HEK293 (cell line): ENCODE measurements around the gene TMEM92.

Experiments used
- CTCF ChIA-PET: fragments of 350-600 bp; formaldehyde crosslinking; extraction: SDS; loops from one replicate; lab custom pipeline; 2021; ENCODE audit warnings: antibody characterized with exemption; lab: Yijun Ruan, JAX
- POLR2A ChIA-PET: fragments of 300-600 bp; formaldehyde crosslinking; extraction: SDS; loops from one replicate; lab custom pipeline; 2020; ENCODE audit warnings: antibody characterized with exemption, inconsistent platforms; lab: Yijun Ruan, JAX
- H3K27ac ChIP-seq: fragments of 200-500 bp; sonication (Bioruptor generic); 2 replicates; pipeline ENCODE4 v1.5.1; 2014; ENCODE audit warnings: low read depth, low read length, control low read depth, inconsistent platforms; ENCODE audit errors: extremely low read depth
- H3K36me3 ChIP-seq, 2 experiments: fragments of 200-500 bp in 1 of 2; sonication (Bioruptor generic) in 1 of 2; 1 replicate in 1 of 2; 2 replicates in 1 of 2; pipeline ENCODE4 v1.5.1; 2014 to 2017; ENCODE audit warnings: inconsistent platforms in 2 of 2, low read length in 2 of 2; ENCODE audit not compliant: control insufficient read depth in 2 of 2, insufficient read depth in 1 of 2
- H3K4me1 ChIP-seq: fragments of 200-500 bp; sonication (Bioruptor generic); 2 replicates; pipeline ENCODE4 v1.5.1; 2014; ENCODE audit warnings: mild to moderate bottlenecking, low read length, inconsistent platforms; ENCODE audit not compliant: control insufficient read depth, insufficient read depth
- H3K4me3 ChIP-seq: 2 replicates; pipeline ENCODE4 v1.5.1; 2011; ENCODE audit warnings: low read depth, mild to moderate bottlenecking, control low read depth, low read length, moderate library complexity
- H3K9me3 ChIP-seq: fragments of 200-500 bp; sonication (Bioruptor generic); 2 replicates; pipeline ENCODE4 v1.5.1; 2014; ENCODE audit warnings: low read depth, low read length, inconsistent platforms; ENCODE audit not compliant: control insufficient read depth, insufficient read depth
- ATF2 ChIP-seq: fragments of 450-650 bp; formaldehyde crosslinking; IDR thresholded peaks from 2 replicates; pipeline ENCODE4 v1.5.1; 2016; ENCODE audit warnings: missing biosample characterization, missing genetic modification characterization, low read depth
- GLIS2 ChIP-seq: fragments of 450-650 bp; formaldehyde crosslinking; IDR thresholded peaks from 2 replicates; pipeline ENCODE4 v1.5.1; 2016; ENCODE audit warnings: missing biosample characterization, missing genetic modification characterization
- KLF1 ChIP-seq: fragments of 450-650 bp; formaldehyde crosslinking; IDR thresholded peaks from 2 replicates; pipeline ENCODE4 v1.5.1; 2016; ENCODE audit warnings: missing biosample characterization, missing genetic modification characterization
- KLF9 ChIP-seq: fragments of 450-650 bp; formaldehyde crosslinking; IDR thresholded peaks from 2 replicates; pipeline ENCODE4 v1.5.1; 2016; ENCODE audit warnings: missing biosample characterization, missing genetic modification characterization, low read depth
- PATZ1 ChIP-seq: fragments of 450-650 bp; formaldehyde crosslinking; IDR thresholded peaks from 2 replicates; pipeline ENCODE4 v1.5.1; 2016; ENCODE audit warnings: missing biosample characterization, missing genetic modification characterization
- PRDM1 ChIP-seq: fragments of 450-650 bp; formaldehyde crosslinking; IDR thresholded peaks from 2 replicates; pipeline ENCODE4; 2016; ENCODE audit warnings: missing biosample characterization, missing genetic modification characterization
- PRDM4 ChIP-seq: fragments of 450-650 bp; formaldehyde crosslinking; IDR thresholded peaks from 2 replicates; pipeline ENCODE4 v1.5.1; 2017; ENCODE audit warnings: missing biosample characterization, missing genetic modification characterization
- PRDM6 ChIP-seq: fragments of 450-650 bp; formaldehyde crosslinking; IDR thresholded peaks from 2 replicates; pipeline ENCODE4 v1.5.1; 2017; ENCODE audit warnings: missing biosample characterization, missing genetic modification characterization
- SP2 ChIP-seq: fragments of 450-650 bp; formaldehyde crosslinking; IDR thresholded peaks from 2 replicates; pipeline ENCODE4 v1.5.1; 2016; ENCODE audit warnings: missing biosample characterization, missing genetic modification characterization
- SP3 ChIP-seq: fragments of 450-650 bp; formaldehyde crosslinking; IDR thresholded peaks from 2 replicates; pipeline ENCODE4 v1.5.1; 2016; ENCODE audit warnings: missing biosample characterization, missing genetic modification characterization
- ZBTB1 ChIP-seq: fragments of 450-650 bp; formaldehyde crosslinking; IDR thresholded peaks from 2 replicates; pipeline ENCODE4 v1.5.1; 2016; ENCODE audit warnings: missing biosample characterization, missing genetic modification characterization
- ZNF169 ChIP-seq: fragments of 450-650 bp; formaldehyde crosslinking; IDR thresholded peaks from 2 replicates; pipeline ENCODE4 v1.5.1; 2016; ENCODE audit warnings: missing biosample characterization, missing genetic modification characterization
- ZNF366 ChIP-seq: fragments of 450-650 bp; formaldehyde crosslinking; conservative IDR thresholded peaks from 2 replicates; pipeline ENCODE4 v1.5.1; 2016; ENCODE audit warnings: missing biosample characterization, missing genetic modification characterization
- ZNF398 ChIP-seq: fragments of 450-650 bp; formaldehyde crosslinking; IDR thresholded peaks from 2 replicates; pipeline ENCODE4 v1.5.1; 2017; ENCODE audit warnings: missing biosample characterization, missing genetic modification characterization
- ZNF518A ChIP-seq: fragments of 450-650 bp; formaldehyde crosslinking; conservative IDR thresholded peaks from 2 replicates; pipeline ENCODE4 v1.5.1; 2016; ENCODE audit warnings: low read depth, missing biosample characterization, missing genetic modification characterization
- ZNF530 ChIP-seq: fragments of 450-650 bp; formaldehyde crosslinking; IDR thresholded peaks from 2 replicates; pipeline ENCODE4 v1.5.1; 2016; ENCODE audit warnings: low read depth, missing biosample characterization, missing genetic modification characterization
- ZNF571 ChIP-seq: fragments of 450-650 bp; formaldehyde crosslinking; IDR thresholded peaks from 2 replicates; pipeline ENCODE4 v1.5.0; 2017; ENCODE audit warnings: missing biosample characterization, missing genetic modification characterization
- ZNF624 ChIP-seq: fragments of 450-650 bp; formaldehyde crosslinking; IDR thresholded peaks from 2 replicates; pipeline ENCODE4 v1.5.1; 2017; ENCODE audit warnings: missing biosample characterization, missing genetic modification characterization
- ZNF664 ChIP-seq: fragments of 450-650 bp; formaldehyde crosslinking; IDR thresholded peaks from 2 replicates; pipeline ENCODE4 v1.5.1; 2016; ENCODE audit warnings: missing biosample characterization, missing genetic modification characterization
- ZNF768 ChIP-seq: fragments of 450-650 bp; formaldehyde crosslinking; IDR thresholded peaks from 2 replicates; pipeline ENCODE4 v1.5.1; 2018; ENCODE audit warnings: missing biosample characterization, mild to moderate bottlenecking, missing genetic modification characterization

Gene TMEM92

GRCh38 chr17:50274142-50274896, at the start of gene TMEM92:
TMEM92 (plus strand) TSS chr17:50274466; CDS start chr17:50274502, 36 bp downstream.
- ChIA-PET POLR2A (interaction anchor here (0.7 to 2.0 kb wide), 3 partner anchors 22 to 74 kb away, joined by 3 to 9 read pairs (median 4); no protein-coding TSS in a partner anchor), CTCF (interaction anchor here (0.5 to 21.9 kb wide), 14 partner anchors 8 to 629 kb away, joined by 3 to 487 read pairs (median 6); partner anchors contain the start of gene COL1A1)
- H3K9me3 ChIP-seq: no peaks in the 10 kb centered on the region
- H3K27ac ChIP-seq: no peak within 1 kb of the TSS
- no peak within 1 kb of the TSS for H3K4me3 ChIP-seq
- no peaks in the 10 kb centered on the region for H3K36me3 ChIP-seq
- no peaks in the 10 kb centered on the region; the same call in 1 of the 2 replicates for H3K4me1 ChIP-seq
- TF ChIP-seq KLF1 (tag by site-specific recombination) (peak; percentile 87), PRDM1 (tag by site-specific recombination) (no peak), PRDM4 (no peak), ZNF664 (no peak), SP3 (tag by site-specific recombination) (peak; percentile 89), ZNF169 (tag by site-specific recombination) (no peak), KLF9 (tag by site-specific recombination) (peak; percentile 51), PRDM6 (tag by site-specific recombination) (no peak), ZBTB1 (tag by site-specific recombination) (no peak), ZNF366 (peak; percentile 67), ZNF768 (tag by site-specific recombination) (no peak), SP2 (tag by site-specific recombination) (peak; percentile 77), ATF2 (tag by site-specific recombination) (no peak), GLIS2 (tag by site-specific recombination) (peak; percentile 35; the same call in 1 of the 2 replicates), ZNF571 (tag by site-specific recombination) (no peak), ZNF398 (no peak), PATZ1 (tag by site-specific recombination) (peak; percentile 52), ZNF518A (tag by site-specific recombination) (no peak), ZNF530 (no peak), ZNF624 (tag by site-specific recombination) (no peak)
